GM12874 (cell line): ENCODE measurements around the gene AIDA.

Experiments used
- TF ChIP-seq, protein P1 (sequence below): IDR thresholded peaks from 2 replicates; pipeline ENCODE4 v1.5.1; 2011; ENCODE audit warnings: low read depth, mild to moderate bottlenecking, control low read depth, low read length, moderate library complexity; ENCODE audit not compliant: insufficient read depth

Gene AIDA

DNA sequence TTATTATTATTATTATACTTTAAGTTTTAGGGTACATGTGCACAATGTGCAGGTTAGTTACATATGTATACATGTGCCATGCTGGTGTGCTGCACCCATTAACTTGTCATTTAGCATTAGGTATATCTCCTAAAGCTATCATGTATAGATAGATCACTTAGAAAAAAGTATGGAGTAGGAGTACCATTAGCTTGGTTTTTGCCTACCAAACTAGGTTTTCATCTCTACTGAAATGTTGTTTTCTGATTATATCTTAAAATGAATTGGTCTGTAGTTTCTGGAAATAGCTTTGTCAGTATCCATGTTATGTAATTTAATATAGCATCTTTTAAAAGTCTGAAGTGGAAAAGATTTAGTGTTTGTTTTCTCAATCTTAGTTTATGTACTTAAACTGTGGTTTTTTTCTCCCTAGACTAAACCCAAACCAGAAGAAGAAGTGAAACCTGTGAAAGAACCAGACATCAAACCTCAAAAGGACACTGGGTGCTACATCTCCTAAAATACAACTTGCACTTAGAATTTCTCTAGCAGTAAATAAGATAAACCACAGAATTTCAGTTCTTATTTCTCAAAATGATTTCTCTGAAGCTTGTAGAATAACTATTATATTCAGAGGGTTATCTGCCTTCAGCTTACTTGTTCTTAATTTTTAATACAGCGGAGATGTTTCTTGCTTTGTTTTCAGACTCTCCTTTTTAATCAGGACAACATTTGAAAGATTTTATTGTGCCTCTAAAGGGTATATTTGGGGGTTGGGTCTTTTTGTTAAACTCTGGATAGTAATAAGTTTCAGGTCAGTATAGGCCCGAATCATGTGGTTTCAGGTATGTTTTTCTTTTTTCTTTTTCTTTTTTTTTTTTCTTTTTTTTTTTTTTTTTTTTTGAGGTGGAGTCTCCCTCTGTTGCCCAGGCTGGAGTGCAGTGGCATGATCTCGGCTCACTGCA lies 20.2 kb upstream of the AIDA start:
- TF ChIP-seq, protein P1, sequence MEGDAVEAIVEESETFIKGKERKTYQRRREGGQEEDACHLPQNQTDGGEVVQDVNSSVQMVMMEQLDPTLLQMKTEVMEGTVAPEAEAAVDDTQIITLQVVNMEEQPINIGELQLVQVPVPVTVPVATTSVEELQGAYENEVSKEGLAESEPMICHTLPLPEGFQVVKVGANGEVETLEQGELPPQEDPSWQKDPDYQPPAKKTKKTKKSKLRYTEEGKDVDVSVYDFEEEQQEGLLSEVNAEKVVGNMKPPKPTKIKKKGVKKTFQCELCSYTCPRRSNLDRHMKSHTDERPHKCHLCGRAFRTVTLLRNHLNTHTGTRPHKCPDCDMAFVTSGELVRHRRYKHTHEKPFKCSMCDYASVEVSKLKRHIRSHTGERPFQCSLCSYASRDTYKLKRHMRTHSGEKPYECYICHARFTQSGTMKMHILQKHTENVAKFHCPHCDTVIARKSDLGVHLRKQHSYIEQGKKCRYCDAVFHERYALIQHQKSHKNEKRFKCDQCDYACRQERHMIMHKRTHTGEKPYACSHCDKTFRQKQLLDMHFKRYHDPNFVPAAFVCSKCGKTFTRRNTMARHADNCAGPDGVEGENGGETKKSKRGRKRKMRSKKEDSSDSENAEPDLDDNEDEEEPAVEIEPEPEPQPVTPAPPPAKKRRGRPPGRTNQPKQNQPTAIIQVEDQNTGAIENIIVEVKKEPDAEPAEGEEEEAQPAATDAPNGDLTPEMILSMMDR, result no peak

DNA sequence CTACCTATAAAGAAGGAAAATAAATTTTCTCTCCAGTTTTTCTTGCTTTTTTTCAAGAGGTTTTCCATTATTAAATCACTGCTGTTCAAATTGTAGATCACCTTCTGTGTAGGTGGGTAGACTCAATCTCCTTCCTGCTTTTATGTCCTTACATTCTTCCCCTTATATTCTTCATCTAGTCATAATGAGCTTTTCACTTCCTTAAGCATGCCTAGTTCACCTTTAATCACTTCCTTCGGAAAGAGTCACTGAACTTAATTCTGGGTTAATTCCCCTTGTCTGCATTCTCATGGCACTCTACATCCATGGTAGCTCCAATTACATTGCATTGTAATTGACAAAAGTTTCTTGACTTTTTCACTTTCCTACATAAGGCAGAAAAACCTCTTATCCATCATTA lies 18.6 kb upstream of the AIDA start:
- TF ChIP-seq, protein P1, result no peak

DNA sequence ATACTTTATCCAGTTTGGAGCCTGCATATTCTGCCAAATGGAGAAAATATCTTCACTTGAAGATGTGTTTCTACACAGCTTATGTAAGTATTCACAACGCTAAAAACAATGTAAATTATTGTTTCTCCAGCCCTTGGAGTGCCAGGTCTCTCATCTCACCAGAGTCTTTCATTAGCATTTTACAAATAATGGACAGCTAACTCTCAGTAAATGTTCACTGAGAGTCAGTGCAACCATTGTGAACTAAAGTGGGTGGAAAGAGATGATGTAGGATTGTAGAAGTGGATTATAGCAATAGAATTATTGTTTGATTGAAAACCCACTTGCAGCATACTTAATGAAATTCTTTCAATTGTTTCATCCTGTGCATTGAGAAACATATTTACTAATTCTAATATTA lies 16.5 kb upstream of the AIDA start:
- TF ChIP-seq, protein P1, result no peak

DNA sequence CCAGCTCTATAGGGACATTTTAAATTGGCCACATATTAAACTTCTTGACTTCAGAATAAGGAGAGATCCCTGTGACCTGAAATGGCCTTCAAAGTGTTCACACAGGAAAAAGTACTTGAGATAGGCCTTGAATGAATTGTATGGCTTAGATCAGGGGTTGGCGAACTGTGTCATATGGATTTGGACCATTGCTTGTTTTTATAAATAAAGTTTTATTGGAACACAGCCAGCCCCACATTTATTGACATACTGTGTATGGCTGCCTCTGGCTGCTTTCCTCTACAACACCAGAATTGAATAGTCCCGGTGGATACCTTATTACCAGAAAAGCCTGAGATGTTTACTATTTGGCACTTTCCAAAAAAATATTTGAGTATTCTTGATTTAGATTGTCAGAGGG lies 4.1 kb upstream of the AIDA start:
- TF ChIP-seq, protein P1, result no peak

DNA sequence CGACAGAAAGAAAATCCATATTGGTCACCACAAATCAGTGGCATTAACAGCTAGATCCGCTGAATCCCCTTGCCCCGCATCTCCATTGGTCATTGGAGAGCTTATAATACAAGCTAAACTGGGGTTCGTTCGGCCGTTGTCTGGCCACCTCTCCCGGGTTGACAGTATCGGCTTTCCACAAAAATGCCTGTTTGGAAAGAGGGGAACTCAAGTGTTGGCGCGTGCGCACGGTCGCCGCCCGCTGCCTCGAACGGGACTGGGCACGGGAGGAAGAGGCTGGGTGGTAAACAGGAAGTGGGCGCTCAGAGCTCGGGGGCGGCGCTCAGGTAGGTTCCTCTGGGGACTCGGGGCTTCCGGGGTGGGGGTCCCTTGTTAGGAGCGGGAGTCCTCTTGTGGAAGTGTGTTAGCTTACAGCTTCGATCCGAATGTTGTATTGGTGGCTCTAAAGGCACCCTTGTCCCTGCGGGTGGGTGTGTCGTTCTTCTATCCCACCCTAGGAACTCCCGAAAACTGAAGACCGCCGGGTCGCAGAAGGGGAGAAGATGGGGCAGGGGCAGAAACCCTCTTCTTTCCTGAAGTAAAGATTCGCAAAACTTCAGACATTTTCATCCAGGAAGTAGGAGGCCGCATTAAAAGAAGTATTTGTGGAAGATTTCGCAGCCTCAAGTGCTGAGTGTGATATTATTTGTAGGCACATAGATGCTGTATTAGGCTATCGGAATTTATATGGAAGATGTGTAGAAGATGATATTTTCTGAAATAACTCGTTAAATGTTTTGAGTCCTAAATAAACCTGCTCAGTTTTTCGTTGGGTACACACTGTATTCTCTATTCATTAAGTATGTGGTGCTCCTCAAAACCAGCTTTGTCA lies 1.0 kb upstream of the AIDA start:
- TF ChIP-seq, protein P1, result 0 out of 2 replicates have a peak, but pooled peaks have one; percentile 6

DNA sequence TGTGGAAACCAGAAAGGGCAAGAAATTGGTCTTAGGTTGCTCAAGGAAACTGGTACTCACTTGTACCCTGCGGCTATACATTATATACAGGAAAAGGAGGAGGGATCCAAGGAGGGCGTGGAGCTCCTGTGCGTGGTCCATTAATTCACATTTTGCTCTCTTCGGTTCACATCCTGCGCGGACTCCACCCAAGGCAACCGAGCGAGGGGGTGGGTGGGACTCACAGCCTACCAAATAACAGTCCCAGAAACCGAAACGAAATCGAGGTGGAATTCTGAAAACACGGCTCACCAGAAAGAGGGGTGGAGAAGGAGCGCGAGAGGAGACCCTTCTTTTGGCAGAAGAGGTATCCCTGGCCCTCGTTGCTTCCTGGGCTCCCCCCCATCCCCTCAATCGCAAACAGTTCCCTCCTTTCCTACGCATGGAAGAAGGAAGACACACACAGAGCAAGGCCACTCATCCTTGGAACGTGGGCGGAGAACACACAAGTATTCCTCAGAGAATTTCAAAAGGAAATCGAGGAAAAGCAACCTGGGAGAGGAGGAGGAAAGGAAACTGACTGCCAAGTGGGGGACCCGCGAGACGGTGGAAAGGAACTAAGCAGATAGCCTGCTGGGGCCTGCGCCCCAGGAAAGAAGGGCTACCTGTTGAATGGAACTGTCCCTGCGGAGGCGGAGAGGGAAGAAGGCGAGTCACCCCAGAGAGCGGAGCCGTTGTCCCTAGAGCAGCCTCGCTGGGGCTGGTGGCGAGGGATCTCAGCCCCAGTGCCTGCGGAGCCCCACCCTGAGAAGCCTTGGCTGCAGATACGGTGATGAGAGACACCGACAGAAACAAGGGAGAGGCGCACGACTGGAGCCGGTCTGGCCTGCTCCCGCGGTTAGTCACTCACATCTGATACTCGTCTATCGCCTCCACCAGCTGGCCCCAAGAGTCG lies 705 bp downstream of the AIDA start:
- TF ChIP-seq, protein P1, result no peak
